ENCODE measurements around the gene TNFRSF6B. TPM values are rescaled to one million over a fixed set of nuclear protein-coding genes. Genes with fewer than 3 reads are reported as not detected.
A peak's percentile ranks its signal among the peaks of the same experiment; 100 is the strongest.

TNFRSF6B gene
- total and polyA plus RNA-seq, 2 of the 4 experiments (the other 2 are of a cell fraction): 1.3 to 11.0 TPM

- Histone ChIP-seq H3K14ac (replicated peaks; ENCODE audit: low read depth, low read length) (no peak overlapping the region), H3K9me1 (ENCODE audit: insufficient read depth, low read length) (no peaks in the 10 kb centered on the region), H3K4ac (ENCODE audit: low read depth, low read length) (peak overlapping the region; percentile 22; the same call in 1 of the 2 replicates), H2BK5ac (ENCODE audit: low read depth, low read length, poor library complexity, severe bottlenecking) (peak overlapping the region; percentile 98), H2BK15ac (ENCODE audit: low read depth, low read length) (no peak overlapping the region; the same call in 2 of the 3 replicates), H4K91ac (ENCODE audit: insufficient read depth, low read depth, low read length) (0 out of 2 replicates have a peak overlapping the region, but pooled peaks have one; percentile 93), H3K23ac (ENCODE audit: low read depth, low read length) (no peak overlapping the region), H3K9ac (ENCODE audit: low read depth, low read length) (no peak overlapping the region), H3K27ac (ENCODE audit: insufficient read depth, low read length) (no peak overlapping the region; the same call in 1 of the 2 replicates), H4K20me1 (ENCODE audit: insufficient read depth, low read length) (no peaks in the 10 kb centered on the region), H2BK120ac (ENCODE audit: low read depth, low read length) (no peak overlapping the region), H3K79me1 (ENCODE audit: low read depth in 1 of 2, low read length in 2 of 2) (peaks cover 11 to 54% of the 10 kb centered on the region in 2 experiments; a peak in 3 of 4 replicates), H2BK20ac (ENCODE audit: low read depth, low read length) (no peak overlapping the region), H3K18ac (ENCODE audit: low read depth, low read length) (no peak overlapping the region), H3K4me1 (ENCODE audit: control insufficient read depth, insufficient read depth, low read length) (peaks cover 22% of the 10 kb centered on the region), H3K27me3 (ENCODE audit: control insufficient read depth, insufficient read depth, low read length) (no peaks in the 10 kb centered on the region), H4K5ac (ENCODE audit: low read depth, low read length) (peak overlapping the region; percentile 18; the same call in 1 of the 2 replicates), H3K4me2 (ENCODE audit: low read depth, low read length) (no peak overlapping the region), H2AFZ (replicated peaks; ENCODE audit: low read length, poor library complexity) (peak overlapping the region; percentile 64), H3K36me3 (ENCODE audit: control insufficient read depth, insufficient read depth, low read length) (peaks cover 12% of the 10 kb centered on the region; the same call in 1 of the 2 replicates), H3K56ac (ENCODE audit: extremely low read depth, insufficient read depth, low read length) (no peak overlapping the region), H4K8ac (ENCODE audit: low read depth in 2 of 2, low read length in 2 of 2) (peak overlapping the region; percentile 27 to 34; a peak in 2 of 4 replicates), H3K9me3 (ENCODE audit: control insufficient read depth, insufficient read depth, low read length) (no peaks in the 10 kb centered on the region), H2AK9ac (replicated peaks; ENCODE audit: low read depth, low read length, poor library complexity) (peak overlapping the region; percentile 79), H2AK5ac (ENCODE audit: low read depth, low read length) (peak overlapping the region; percentile 53; the same call in 1 of the 2 replicates), H3K4me3 (ENCODE audit: insufficient read depth, low read depth, low read length) (no peak overlapping the region)
- no TSS peak for BruUV-seq (replicated peaks)
- DNase-seq (no peak), ATAC-seq (ENCODE audit: low read depth) (no peak)
- in situ Hi-C loops (cut with MboI; ENCODE audit: low sequenced_read_pairs) (no loop called here), dilution Hi-C loops (cut with HindIII; ENCODE audit: low sequenced_read_pairs, unreplicated experiment) (no loop called here), intact Hi-C loops (cut with micrococcal nuclease) (no loop called here)
- TF ChIP-seq CTCF (conservative IDR thresholded peaks at IDR 0.05; ENCODE audit: low read depth, low read length) (no peak), CEBPB (IDR thresholded peaks at IDR 0.05; ENCODE audit: low read depth, low read length) (no peak), CHD1 (IDR thresholded peaks at IDR 0.05; ENCODE audit: low read depth, low read length) (no peak), RAD21 (IDR thresholded peaks at IDR 0.05; ENCODE audit: low read length) (no peak), USF2 (IDR thresholded peaks at IDR 0.05; ENCODE audit: low read depth, low read length) (no peak), MAZ (IDR thresholded peaks at IDR 0.05; ENCODE audit: borderline replicate concordance, low read depth, low read length) (no peak), FOS (IDR thresholded peaks at IDR 0.05; ENCODE audit: low read depth, low read length) (no peak), BHLHE40 (IDR thresholded peaks at IDR 0.05; ENCODE audit: low read depth, low read length) (no peak), SMC3 (IDR thresholded peaks at IDR 0.05; ENCODE audit: low read depth, low read length) (no peak), MXI1 (IDR thresholded peaks at IDR 0.05; ENCODE audit: borderline replicate concordance, low read depth, low read length) (no peak), NFE2L2 (IDR thresholded peaks at IDR 0.05; ENCODE audit: low read depth, low read length) (no peak), RFX5 (IDR thresholded peaks at IDR 0.05; ENCODE audit: low read depth, low read length) (no peak), ELK1 (IDR thresholded peaks at IDR 0.05; ENCODE audit: borderline replicate concordance, low read depth, low read length) (no peak)
- 83% methylated on average over 18 of the region's 40 CpGs; no CpG with 5 or more reads in 1 of the 2 experiments for WGBS, 2 experiments (ENCODE audit: extremely low coverage in 2 of 2, insufficient read length in 1 of 2)
- CTCF ChIA-PET: interaction anchor here (1.5 kb wide), 1 partner anchor 10 kb away, joined by 8 read pairs; the partner anchor contains the start of genes ARFRP1 and ZGPAT
- POLR2A ChIA-PET (ENCODE audit: unreplicated experiment): interaction anchor here (1.2 to 1.6 kb wide), 3 partner anchors 10 to 15 kb away, joined by 3 to 5 read pairs (median 4); partner anchors contain the start of genes ARFRP1 and ZGPAT
Observed at GRCh38 chr20:63697868-63698545, 1.6 kb downstream of the TNFRSF6B start.
